SK-N-MC (cell line): ENCODE results near the gene DTD1.

Source experiments
- EZH2 ChIP-seq: fragments of 200-600 bp; sonication (generic); IDR thresholded peaks from one replicate; pipeline ENCODE4 v1.6.1; 2017; ENCODE audit warnings: antibody characterized with exemption
- FOXP2 ChIP-seq: optimal IDR thresholded peaks from 2 replicates; pipeline ENCODE3; 2011; ENCODE audit warnings: mild to moderate bottlenecking, moderate library complexity; ENCODE audit not compliant: insufficient read depth; ENCODE audit errors: extremely low read length, control extremely low read depth
- POLR2AphosphoS5 ChIP-seq: IDR thresholded peaks from 2 replicates; pipeline ENCODE4 v1.6.1; 2012; ENCODE audit warnings: mild to moderate bottlenecking, low read depth, low read length, borderline replicate concordance

- TF ChIP-seq EZH2 (no peak), POLR2AphosphoS5 (no peak), FOXP2 (no peak)
Observed at GRCh38 chr20:18788021-18788420, 200.2 kb downstream of the DTD1 start.
